H1 (cell line): Measurements from ENCODE around the gene LAMC1. TPM values are rescaled to one million over a fixed set of nuclear protein-coding genes. Genes with fewer than 3 reads are reported as not detected.

ENCODE experiments used
- ATF2 ChIP-seq: IDR thresholded peaks from 2 replicates; pipeline ENCODE4 v1.6.1; 2012; ENCODE audit warnings: low read length, inconsistent platforms
- BCL11A ChIP-seq, 2 experiments: IDR thresholded peaks; one replicate each; pipeline ENCODE4 v1.6.1; 2011; ENCODE audit warnings: low read depth in 2 of 2, low read length in 2 of 2, mild to moderate bottlenecking in 2 of 2
- CBX5 ChIP-seq: fragments of 300-800, 300-1000 bp; sonication (generic); IDR thresholded peaks from 2 replicates; pipeline ENCODE4 v1.7.1; 2016; ENCODE audit warnings: antibody characterized with exemption, low read length, low read depth
- CREB1 ChIP-seq: IDR thresholded peaks from 2 replicates; pipeline ENCODE4 v1.6.1; 2012; ENCODE audit warnings: inconsistent platforms
- JUND ChIP-seq: IDR thresholded peaks from 2 replicates; pipeline ENCODE4 v1.6.1; 2011; ENCODE audit warnings: mild to moderate bottlenecking, improper control_type of control experiment, low read length
- KDM1A ChIP-seq: fragments of 200-600, 300-600 bp; sonication (generic); IDR thresholded peaks from 2 replicates; pipeline ENCODE4 v1.7.1; 2016; ENCODE audit warnings: mild to moderate bottlenecking, low read length, borderline replicate concordance
- MAFK ChIP-seq: IDR thresholded peaks from 2 replicates; pipeline ENCODE4 v1.6.1; 2012; ENCODE audit warnings: low read depth, mild to moderate bottlenecking, improper control_type of control experiment, low read length
- polyA plus RNA-seq, 7 experiments: library from polyadenylated mRNA; depleted of rRNA in 3 of 7; stranded (reverse) in 5 of 7; unstranded in 2 of 7; fragments of >200 nt in 5 of 7; fragments of 200-250 nt in 2 of 7; gene quantifications; 1 replicate in 5 of 7; 2 replicates in 1 of 7; 4 replicates in 1 of 7; pipeline versions ENCODE4 v1.2.1 to v1.2.3, GENCODE V29; 2011 to 2013; ENCODE audit warnings: missing spikeins in 2 of 7, mixed read lengths in 2 of 7
- total RNA-seq: library from RNA; stranded (reverse); fragmentation: NEBNext Ultra II Directional; extraction: Animal tissue kit (Norgen Biotek cat#: 25700); gene quantifications from 2 replicates; pipeline ENCODE4 v1.2.1, GENCODE V29; 2021
- TF ChIP-seq, protein P1 (sequence below): fragments of 300-600 bp; sonication (generic); IDR thresholded peaks from 2 replicates; pipeline ENCODE4 v1.7.1; 2012; ENCODE audit warnings: low read length, moderate library complexity, mild to moderate bottlenecking, inconsistent platforms; ENCODE audit not compliant: insufficient replicate concordance

The LAMC1 gene
- total and polyA plus RNA-seq, 2 of the 8 experiments (the other 6 are each of a cell fraction or from before 2014, with no cell fraction given), result 47.6 to 90.3 TPM

DNA sequence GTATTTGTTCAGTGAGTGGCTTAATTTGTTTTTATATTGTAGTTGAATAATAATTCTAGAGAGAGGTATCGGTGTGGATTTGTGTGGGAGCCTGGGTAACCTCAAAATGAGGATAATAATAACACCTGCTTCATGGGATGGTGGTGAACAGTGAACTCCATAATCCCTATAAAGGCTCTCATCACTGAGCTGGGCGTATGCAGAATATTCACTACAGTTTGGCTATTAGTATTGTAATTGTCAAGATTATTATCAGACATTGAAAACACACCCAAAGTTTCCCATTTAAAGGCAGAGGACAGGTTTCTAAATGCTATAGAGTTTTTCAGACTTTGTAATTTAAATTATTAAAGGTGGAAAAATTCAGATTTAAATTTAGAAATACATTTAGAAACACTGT is 155.8 kb downstream of the LAMC1 start (continued):
- TF ChIP-seq ATF2 (no peak), BCL11A (IDR thresholded peaks at IDR 0.05; ENCODE audit: low read depth in 2 of 2, low read length in 2 of 2) (no peak), KDM1A (no peak), CREB1 (no peak), JUND (no peak), MAFK (no peak), CBX5 (no peak)
- TF ChIP-seq, protein P1, sequence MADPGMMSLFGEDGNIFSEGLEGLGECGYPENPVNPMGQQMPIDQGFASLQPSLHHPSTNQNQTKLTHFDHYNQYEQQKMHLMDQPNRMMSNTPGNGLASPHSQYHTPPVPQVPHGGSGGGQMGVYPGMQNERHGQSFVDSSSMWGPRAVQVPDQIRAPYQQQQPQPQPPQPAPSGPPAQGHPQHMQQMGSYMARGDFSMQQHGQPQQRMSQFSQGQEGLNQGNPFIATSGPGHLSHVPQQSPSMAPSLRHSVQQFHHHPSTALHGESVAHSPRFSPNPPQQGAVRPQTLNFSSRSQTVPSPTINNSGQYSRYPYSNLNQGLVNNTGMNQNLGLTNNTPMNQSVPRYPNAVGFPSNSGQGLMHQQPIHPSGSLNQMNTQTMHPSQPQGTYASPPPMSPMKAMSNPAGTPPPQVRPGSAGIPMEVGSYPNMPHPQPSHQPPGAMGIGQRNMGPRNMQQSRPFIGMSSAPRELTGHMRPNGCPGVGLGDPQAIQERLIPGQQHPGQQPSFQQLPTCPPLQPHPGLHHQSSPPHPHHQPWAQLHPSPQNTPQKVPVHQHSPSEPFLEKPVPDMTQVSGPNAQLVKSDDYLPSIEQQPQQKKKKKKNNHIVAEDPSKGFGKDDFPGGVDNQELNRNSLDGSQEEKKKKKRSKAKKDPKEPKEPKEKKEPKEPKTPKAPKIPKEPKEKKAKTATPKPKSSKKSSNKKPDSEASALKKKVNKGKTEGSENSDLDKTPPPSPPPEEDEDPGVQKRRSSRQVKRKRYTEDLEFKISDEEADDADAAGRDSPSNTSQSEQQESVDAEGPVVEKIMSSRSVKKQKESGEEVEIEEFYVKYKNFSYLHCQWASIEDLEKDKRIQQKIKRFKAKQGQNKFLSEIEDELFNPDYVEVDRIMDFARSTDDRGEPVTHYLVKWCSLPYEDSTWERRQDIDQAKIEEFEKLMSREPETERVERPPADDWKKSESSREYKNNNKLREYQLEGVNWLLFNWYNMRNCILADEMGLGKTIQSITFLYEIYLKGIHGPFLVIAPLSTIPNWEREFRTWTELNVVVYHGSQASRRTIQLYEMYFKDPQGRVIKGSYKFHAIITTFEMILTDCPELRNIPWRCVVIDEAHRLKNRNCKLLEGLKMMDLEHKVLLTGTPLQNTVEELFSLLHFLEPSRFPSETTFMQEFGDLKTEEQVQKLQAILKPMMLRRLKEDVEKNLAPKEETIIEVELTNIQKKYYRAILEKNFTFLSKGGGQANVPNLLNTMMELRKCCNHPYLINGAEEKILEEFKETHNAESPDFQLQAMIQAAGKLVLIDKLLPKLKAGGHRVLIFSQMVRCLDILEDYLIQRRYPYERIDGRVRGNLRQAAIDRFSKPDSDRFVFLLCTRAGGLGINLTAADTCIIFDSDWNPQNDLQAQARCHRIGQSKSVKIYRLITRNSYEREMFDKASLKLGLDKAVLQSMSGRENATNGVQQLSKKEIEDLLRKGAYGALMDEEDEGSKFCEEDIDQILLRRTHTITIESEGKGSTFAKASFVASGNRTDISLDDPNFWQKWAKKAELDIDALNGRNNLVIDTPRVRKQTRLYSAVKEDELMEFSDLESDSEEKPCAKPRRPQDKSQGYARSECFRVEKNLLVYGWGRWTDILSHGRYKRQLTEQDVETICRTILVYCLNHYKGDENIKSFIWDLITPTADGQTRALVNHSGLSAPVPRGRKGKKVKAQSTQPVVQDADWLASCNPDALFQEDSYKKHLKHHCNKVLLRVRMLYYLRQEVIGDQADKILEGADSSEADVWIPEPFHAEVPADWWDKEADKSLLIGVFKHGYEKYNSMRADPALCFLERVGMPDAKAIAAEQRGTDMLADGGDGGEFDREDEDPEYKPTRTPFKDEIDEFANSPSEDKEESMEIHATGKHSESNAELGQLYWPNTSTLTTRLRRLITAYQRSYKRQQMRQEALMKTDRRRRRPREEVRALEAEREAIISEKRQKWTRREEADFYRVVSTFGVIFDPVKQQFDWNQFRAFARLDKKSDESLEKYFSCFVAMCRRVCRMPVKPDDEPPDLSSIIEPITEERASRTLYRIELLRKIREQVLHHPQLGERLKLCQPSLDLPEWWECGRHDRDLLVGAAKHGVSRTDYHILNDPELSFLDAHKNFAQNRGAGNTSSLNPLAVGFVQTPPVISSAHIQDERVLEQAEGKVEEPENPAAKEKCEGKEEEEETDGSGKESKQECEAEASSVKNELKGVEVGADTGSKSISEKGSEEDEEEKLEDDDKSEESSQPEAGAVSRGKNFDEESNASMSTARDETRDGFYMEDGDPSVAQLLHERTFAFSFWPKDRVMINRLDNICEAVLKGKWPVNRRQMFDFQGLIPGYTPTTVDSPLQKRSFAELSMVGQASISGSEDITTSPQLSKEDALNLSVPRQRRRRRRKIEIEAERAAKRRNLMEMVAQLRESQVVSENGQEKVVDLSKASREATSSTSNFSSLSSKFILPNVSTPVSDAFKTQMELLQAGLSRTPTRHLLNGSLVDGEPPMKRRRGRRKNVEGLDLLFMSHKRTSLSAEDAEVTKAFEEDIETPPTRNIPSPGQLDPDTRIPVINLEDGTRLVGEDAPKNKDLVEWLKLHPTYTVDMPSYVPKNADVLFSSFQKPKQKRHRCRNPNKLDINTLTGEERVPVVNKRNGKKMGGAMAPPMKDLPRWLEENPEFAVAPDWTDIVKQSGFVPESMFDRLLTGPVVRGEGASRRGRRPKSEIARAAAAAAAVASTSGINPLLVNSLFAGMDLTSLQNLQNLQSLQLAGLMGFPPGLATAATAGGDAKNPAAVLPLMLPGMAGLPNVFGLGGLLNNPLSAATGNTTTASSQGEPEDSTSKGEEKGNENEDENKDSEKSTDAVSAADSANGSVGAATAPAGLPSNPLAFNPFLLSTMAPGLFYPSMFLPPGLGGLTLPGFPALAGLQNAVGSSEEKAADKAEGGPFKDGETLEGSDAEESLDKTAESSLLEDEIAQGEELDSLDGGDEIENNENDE, result no peak
